ENCODE measurements around the gene CCDC142.
A peak's percentile ranks its signal among the peaks of the same experiment; 100 is the strongest.

- TF ChIP-seq ZNF24 (IDR thresholded peaks at IDR 0.05) (no peak), RAD51 (IDR thresholded peaks at IDR 0.05) (no peak), POLR2A (IDR thresholded peaks at IDR 0.05; ENCODE audit: low read depth, low read length) (peak; percentile 68), DPF2 (IDR thresholded peaks at IDR 0.05) (no peak), HCFC1 (IDR thresholded peaks at IDR 0.05; ENCODE audit: low read length) (no peak), TAF1 (IDR thresholded peaks at IDR 0.05; ENCODE audit: borderline replicate concordance, low read depth, low read length) (no peak), POLR2AphosphoS2 (IDR thresholded peaks at IDR 0.05; ENCODE audit: low read depth, low read length) (no peak), RFX5 (IDR thresholded peaks at IDR 0.05; ENCODE audit: low read depth, low read length) (no peak)
These were observed 15.1 kb upstream of the CCDC142 start for GRCh38 chr2:74497777-74498499.

All from GM12878 (cell line).